ENCODE data around the gene SPTAN1.
A peak's percentile ranks its signal among the peaks of the same experiment; 100 is the strongest.

Gene SPTAN1

GRCh38 chr9:128633057-128633456 lies 80.7 kb downstream of the SPTAN1 start:
- Histone ChIP-seq H3K9ac (ENCODE audit: low read length) (no peak overlapping the region), H3K4me1 (ENCODE audit: control insufficient read depth, insufficient read depth, low read length) (peaks cover 28% of the 10 kb centered on the region), H3K27ac (ENCODE audit: low read depth, low read length) (no peak overlapping the region), H3K9me3 (ENCODE audit: control insufficient read depth, insufficient read depth, low read depth, low read length) (no peaks in the 10 kb centered on the region), H3K4me3 (ENCODE audit: low read depth, low read length) (no peak overlapping the region), H3K27me3 (ENCODE audit: control insufficient read depth, insufficient read depth, low read length) (no peaks in the 10 kb centered on the region), H3K36me3 (ENCODE audit: control insufficient read depth, insufficient read depth, low read length) (peaks cover 73% of the 10 kb centered on the region)

GRCh38 chr9:128633601-128634000 lies 81.2 kb downstream of the SPTAN1 start:
- no peak overlapping the region for H3K4me3 ChIP-seq (ENCODE audit: low read depth, low read length)
- H3K36me3 ChIP-seq (ENCODE audit: control insufficient read depth, insufficient read depth, low read length), result peaks cover 70% of the 10 kb centered on the region
- peaks cover 23% of the 10 kb centered on the region for H3K4me1 ChIP-seq (ENCODE audit: control insufficient read depth, insufficient read depth, low read length)
- H3K27me3 ChIP-seq (ENCODE audit: control insufficient read depth, insufficient read depth, low read length), result no peaks in the 10 kb centered on the region
- H3K9me3 ChIP-seq (ENCODE audit: control insufficient read depth, insufficient read depth, low read depth, low read length), result no peaks in the 10 kb centered on the region
- no peak overlapping the region for H3K9ac ChIP-seq (ENCODE audit: low read length)
- H3K27ac ChIP-seq (ENCODE audit: low read depth, low read length), result no peak overlapping the region

GRCh38 chr9:128634111-128634510 lies 81.7 kb downstream of the SPTAN1 start:
- Histone ChIP-seq H3K9ac (ENCODE audit: low read length) (no peak overlapping the region), H3K4me1 (ENCODE audit: control insufficient read depth, insufficient read depth, low read length) (peaks cover 21% of the 10 kb centered on the region), H3K27me3 (ENCODE audit: control insufficient read depth, insufficient read depth, low read length) (no peaks in the 10 kb centered on the region), H3K36me3 (ENCODE audit: control insufficient read depth, insufficient read depth, low read length) (peaks cover 69% of the 10 kb centered on the region), H3K4me3 (ENCODE audit: low read depth, low read length) (no peak overlapping the region), H3K27ac (ENCODE audit: low read depth, low read length) (no peak overlapping the region), H3K9me3 (ENCODE audit: control insufficient read depth, insufficient read depth, low read depth, low read length) (no peaks in the 10 kb centered on the region)

- Histone ChIP-seq H3K9ac (ENCODE audit: low read length) (peak overlapping the region; percentile 41), H3K27me3 (ENCODE audit: control insufficient read depth, insufficient read depth, low read length) (no peaks in the 10 kb centered on the region), H3K4me3 (ENCODE audit: low read depth, low read length) (no peak overlapping the region), H3K27ac (ENCODE audit: low read depth, low read length) (no peak overlapping the region), H3K36me3 (ENCODE audit: control insufficient read depth, insufficient read depth, low read length) (peaks cover 67% of the 10 kb centered on the region), H3K4me1 (ENCODE audit: control insufficient read depth, insufficient read depth, low read length) (peaks cover 21% of the 10 kb centered on the region), H3K9me3 (ENCODE audit: control insufficient read depth, insufficient read depth, low read depth, low read length) (no peaks in the 10 kb centered on the region)
Observed at GRCh38 chr9:128634651-128635262, 82.4 kb downstream of the SPTAN1 start.

GRCh38 chr9:128635266-128636023 lies 83.1 kb downstream of the SPTAN1 start:
- peak overlapping the region; percentile 91 for H3K27ac ChIP-seq (ENCODE audit: low read depth, low read length)
- no peaks in the 10 kb centered on the region for H3K9me3 ChIP-seq (ENCODE audit: control insufficient read depth, insufficient read depth, low read depth, low read length)
- H3K36me3 ChIP-seq (ENCODE audit: control insufficient read depth, insufficient read depth, low read length), result peaks cover 64% of the 10 kb centered on the region
- H3K4me3 ChIP-seq (ENCODE audit: low read depth, low read length), result peak overlapping the region; percentile 37; the same call in 1 of the 2 replicates
- H3K27me3 ChIP-seq (ENCODE audit: control insufficient read depth, insufficient read depth, low read length), result no peaks in the 10 kb centered on the region
- H3K4me1 ChIP-seq (ENCODE audit: control insufficient read depth, insufficient read depth, low read length), result peaks cover 21% of the 10 kb centered on the region
- H3K9ac ChIP-seq (ENCODE audit: low read length), result peak overlapping the region; percentile 82

- peak overlapping the region; percentile 37; the same call in 1 of the 2 replicates for H3K4me3 ChIP-seq (ENCODE audit: low read depth, low read length)
- H3K36me3 ChIP-seq (ENCODE audit: control insufficient read depth, insufficient read depth, low read length), result peaks cover 66% of the 10 kb centered on the region
- peak overlapping the region; percentile 91 for H3K27ac ChIP-seq (ENCODE audit: low read depth, low read length)
- no peaks in the 10 kb centered on the region for H3K27me3 ChIP-seq (ENCODE audit: control insufficient read depth, insufficient read depth, low read length)
- H3K9ac ChIP-seq (ENCODE audit: low read length), result peak overlapping the region; percentile 82
- no peaks in the 10 kb centered on the region for H3K9me3 ChIP-seq (ENCODE audit: control insufficient read depth, insufficient read depth, low read depth, low read length)
- H3K4me1 ChIP-seq (ENCODE audit: control insufficient read depth, insufficient read depth, low read length), result peaks cover 21% of the 10 kb centered on the region
Observed at GRCh38 chr9:128636024-128636390, 83.6 kb downstream of the SPTAN1 start.

GRCh38 chr9:128636556-128637530 lies 84.5 kb downstream of the SPTAN1 start:
- Histone ChIP-seq H3K27ac (ENCODE audit: low read depth, low read length) (peak overlapping the region; percentile 91), H3K9ac (ENCODE audit: low read length) (peak overlapping the region; percentile 82)

GRCh38 chr9:128637656-128638055 lies 85.3 kb downstream of the SPTAN1 start:
- no peaks in the 10 kb centered on the region for H3K27me3 ChIP-seq (ENCODE audit: control insufficient read depth, insufficient read depth, low read length)
- H3K4me3 ChIP-seq (ENCODE audit: low read depth, low read length), result no peak overlapping the region
- no peak overlapping the region for H3K27ac ChIP-seq (ENCODE audit: low read depth, low read length)
- H3K36me3 ChIP-seq (ENCODE audit: control insufficient read depth, insufficient read depth, low read length), result peaks cover 52% of the 10 kb centered on the region
- no peaks in the 10 kb centered on the region for H3K9me3 ChIP-seq (ENCODE audit: control insufficient read depth, insufficient read depth, low read depth, low read length)
- peaks cover 23% of the 10 kb centered on the region for H3K4me1 ChIP-seq (ENCODE audit: control insufficient read depth, insufficient read depth, low read length)
- no peak overlapping the region for H3K9ac ChIP-seq (ENCODE audit: low read length)

More at GRCh38 chr9:128636556-128637530, 84.5 kb downstream of the SPTAN1 start:
- H3K9me3 ChIP-seq (ENCODE audit: control insufficient read depth, insufficient read depth, low read depth, low read length), result no peaks in the 10 kb centered on the region
- no peak overlapping the region for H3K4me3 ChIP-seq (ENCODE audit: low read depth, low read length)
- H3K36me3 ChIP-seq (ENCODE audit: control insufficient read depth, insufficient read depth, low read length), result peaks cover 60% of the 10 kb centered on the region
- H3K4me1 ChIP-seq (ENCODE audit: control insufficient read depth, insufficient read depth, low read length), result peaks cover 21% of the 10 kb centered on the region
- no peaks in the 10 kb centered on the region for H3K27me3 ChIP-seq (ENCODE audit: control insufficient read depth, insufficient read depth, low read length)

GRCh38 chr9:128638580-128638979 lies 86.2 kb downstream of the SPTAN1 start:
- peaks cover 46% of the 10 kb centered on the region for H3K36me3 ChIP-seq (ENCODE audit: control insufficient read depth, insufficient read depth, low read length)
- no peak overlapping the region for H3K9ac ChIP-seq (ENCODE audit: low read length)
- no peaks in the 10 kb centered on the region for H3K9me3 ChIP-seq (ENCODE audit: control insufficient read depth, insufficient read depth, low read depth, low read length)
- H3K4me3 ChIP-seq (ENCODE audit: low read depth, low read length), result no peak overlapping the region
- no peaks in the 10 kb centered on the region for H3K27me3 ChIP-seq (ENCODE audit: control insufficient read depth, insufficient read depth, low read length)
- no peak overlapping the region for H3K27ac ChIP-seq (ENCODE audit: low read depth, low read length)
- H3K4me1 ChIP-seq (ENCODE audit: control insufficient read depth, insufficient read depth, low read length), result peaks cover 30% of the 10 kb centered on the region

GRCh38 chr9:128640603-128641002 lies 88.2 kb downstream of the SPTAN1 start:
- H3K4me3 ChIP-seq (ENCODE audit: low read depth, low read length), result no peak overlapping the region
- peaks cover 34% of the 10 kb centered on the region for H3K36me3 ChIP-seq (ENCODE audit: control insufficient read depth, insufficient read depth, low read length)
- peaks cover 26% of the 10 kb centered on the region for H3K4me1 ChIP-seq (ENCODE audit: control insufficient read depth, insufficient read depth, low read length)
- H3K9ac ChIP-seq (ENCODE audit: low read length), result no peak overlapping the region
- H3K27ac ChIP-seq (ENCODE audit: low read depth, low read length), result no peak overlapping the region
- H3K27me3 ChIP-seq (ENCODE audit: control insufficient read depth, insufficient read depth, low read length), result no peaks in the 10 kb centered on the region
- no peaks in the 10 kb centered on the region for H3K9me3 ChIP-seq (ENCODE audit: control insufficient read depth, insufficient read depth, low read depth, low read length)

Measured in HUES6 (cell line).